ENCODE data around the gene SELL. TPM values are rescaled to one million over a fixed set of nuclear protein-coding genes. Genes with fewer than 3 reads are reported as not detected.

Gene SELL
- total and polyA plus RNA-seq, 11 donors: 0.34 to 10.6 (median 1.7) TPM

DNA sequence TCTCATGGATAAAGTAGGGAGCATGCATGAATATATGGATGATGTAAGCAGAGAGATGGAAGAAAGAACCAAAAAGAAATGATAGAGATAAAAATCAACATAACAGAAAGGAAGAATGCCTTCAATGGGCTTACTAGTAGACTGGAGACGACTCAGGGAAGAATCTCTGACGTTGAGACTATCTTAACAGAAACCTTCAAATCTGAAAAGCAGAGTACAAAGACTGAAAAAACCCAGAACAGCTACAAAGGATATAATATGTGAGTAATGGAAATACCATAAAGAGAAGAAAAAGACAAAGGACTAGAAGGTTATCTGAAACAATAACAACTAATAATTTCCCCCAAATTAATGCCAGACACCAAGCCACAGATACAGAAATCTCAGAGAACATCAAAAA is 63.2 kb downstream of the SELL start:
- intact Hi-C loops (cut with DNase I): no loop called here
- ATAC-seq: no peak
- Histone ChIP-seq H3K9me3 (no peaks in the 10 kb centered on the region), H3K4me1 (no peaks in the 10 kb centered on the region), H3K36me3 (no peaks in the 10 kb centered on the region), H3K27me3 (peaks cover 0 to 27% (median 0%) of the 10 kb centered on the region in 9 donors), H3K4me3 (no peak overlapping the region), H3K27ac (no peak overlapping the region)
- WGBS, 4 donors: 61 to 74% (median 64%) methylated on average over 2 of the region's 2 CpGs
- no peak for TF ChIP-seq POLR2A (IDR thresholded peaks at IDR 0.05)
- TF ChIP-seq, protein P1, sequence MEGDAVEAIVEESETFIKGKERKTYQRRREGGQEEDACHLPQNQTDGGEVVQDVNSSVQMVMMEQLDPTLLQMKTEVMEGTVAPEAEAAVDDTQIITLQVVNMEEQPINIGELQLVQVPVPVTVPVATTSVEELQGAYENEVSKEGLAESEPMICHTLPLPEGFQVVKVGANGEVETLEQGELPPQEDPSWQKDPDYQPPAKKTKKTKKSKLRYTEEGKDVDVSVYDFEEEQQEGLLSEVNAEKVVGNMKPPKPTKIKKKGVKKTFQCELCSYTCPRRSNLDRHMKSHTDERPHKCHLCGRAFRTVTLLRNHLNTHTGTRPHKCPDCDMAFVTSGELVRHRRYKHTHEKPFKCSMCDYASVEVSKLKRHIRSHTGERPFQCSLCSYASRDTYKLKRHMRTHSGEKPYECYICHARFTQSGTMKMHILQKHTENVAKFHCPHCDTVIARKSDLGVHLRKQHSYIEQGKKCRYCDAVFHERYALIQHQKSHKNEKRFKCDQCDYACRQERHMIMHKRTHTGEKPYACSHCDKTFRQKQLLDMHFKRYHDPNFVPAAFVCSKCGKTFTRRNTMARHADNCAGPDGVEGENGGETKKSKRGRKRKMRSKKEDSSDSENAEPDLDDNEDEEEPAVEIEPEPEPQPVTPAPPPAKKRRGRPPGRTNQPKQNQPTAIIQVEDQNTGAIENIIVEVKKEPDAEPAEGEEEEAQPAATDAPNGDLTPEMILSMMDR (IDR thresholded peaks at IDR 0.05): no peak
- DNase-seq: no peak

GRCh38 chr1:169647512-169647911 is 63.9 kb downstream of the SELL start:
- H3K27ac ChIP-seq: no peak overlapping the region
- DNase-seq: no peak
- TF ChIP-seq POLR2A (IDR thresholded peaks at IDR 0.05): no peak
- TF ChIP-seq, protein P1 (IDR thresholded peaks at IDR 0.05): no peak
- H3K9me3 ChIP-seq: no peaks in the 10 kb centered on the region
- no peaks in the 10 kb centered on the region for H3K4me1 ChIP-seq
- intact Hi-C loops (cut with DNase I): no loop called here
- no peak overlapping the region for H3K4me3 ChIP-seq
- no peak for ATAC-seq
- peaks cover 0 to 32% (median 0%) of the 10 kb centered on the region in 9 donors for H3K27me3 ChIP-seq
- H3K36me3 ChIP-seq: no peaks in the 10 kb centered on the region

DNA sequence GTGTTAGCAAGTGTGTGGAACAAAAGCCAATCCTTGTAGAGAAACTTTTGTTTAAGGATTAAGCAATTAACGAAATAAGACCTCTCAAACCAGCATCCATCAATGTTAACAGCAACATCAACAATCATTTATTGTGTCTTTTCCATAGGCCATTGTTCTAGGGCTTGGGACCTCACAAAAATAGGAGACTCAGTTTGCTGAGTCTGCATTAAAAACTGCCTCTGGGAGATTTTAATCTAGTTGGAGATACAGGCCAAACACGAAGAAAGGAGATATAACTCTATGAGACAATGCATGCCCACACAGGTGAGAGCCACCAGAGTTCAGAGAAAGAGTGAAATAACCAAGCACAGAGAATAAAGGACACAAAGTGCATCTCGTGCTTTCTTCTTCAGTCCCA is 67.1 kb downstream of the SELL start:
- Histone ChIP-seq H3K4me1 (no peaks in the 10 kb centered on the region), H3K9me3 (no peaks in the 10 kb centered on the region), H3K27ac (no peak overlapping the region), H3K27me3 (peaks cover 0 to 33% (median 0%) of the 10 kb centered on the region in 9 donors), H3K36me3 (no peaks in the 10 kb centered on the region), H3K4me3 (no peak overlapping the region)
- TF ChIP-seq, protein P1 (IDR thresholded peaks at IDR 0.05): no peak
- TF ChIP-seq POLR2A (IDR thresholded peaks at IDR 0.05): no peak
- intact Hi-C loops (cut with DNase I): no loop called here
- WGBS, 4 donors: 67 to 84% (median 80%) methylated on average over 3 of the region's 3 CpGs
- DNase-seq (no peak), ATAC-seq (no peak)

Other genes with a start within 250 kb of the SELL start
- 10 to 100 TPM in 6 of 9 donors, 1 to 10 TPM in 3; 8.2 to 27.3 (median 13.8) TPM for gene SLC19A2, start 225.7 kb downstream of the SELL start, total RNA-seq
- 10 to 100 TPM; 14.9 to 67.2 TPM for gene SLC19A2, start 225.7 kb downstream of the SELL start, polyA plus RNA-seq
- 10 to 100 TPM in 6 of 9 donors, 1 to 10 TPM in 2, under 1 TPM in 1; 0.93 to 43.3 (median 18.0) TPM for gene F5, start 125.1 kb downstream of the SELL start, total RNA-seq
- 10 to 100 TPM in 1 of 2 donors, 1 to 10 TPM in 1; 2.3 to 36.9 TPM for gene F5, start 125.1 kb downstream of the SELL start, polyA plus RNA-seq
- 1 to 10 TPM; 1.1 to 9.7 (median 5.3) TPM for gene SELP, start 81.5 kb downstream of the SELL start, total RNA-seq
- 1 to 10 TPM; 2.2 to 2.3 TPM for gene SELP, start 81.5 kb downstream of the SELL start, polyA plus RNA-seq
- 10 to 100 TPM in 2 of 9 donors, 1 to 10 TPM in 4, under 1 TPM in 3; 0.63 to 21.5 (median 2.2) TPM for gene SELE, start 22.5 kb upstream of the SELL start, total RNA-seq
- gene SELE, start 22.5 kb upstream of the SELL start, polyA plus RNA-seq: 1 to 10 TPM; 2.4 to 3.3 TPM
- gene METTL18, start 83.3 kb upstream of the SELL start, total RNA-seq: 1 to 10 TPM; 2.0 to 8.2 (median 6.0) TPM
- gene METTL18, start 83.3 kb upstream of the SELL start, polyA plus RNA-seq: 1 to 10 TPM; 5.7 to 6.3 TPM
- gene SCYL3, start 182.3 kb upstream of the SELL start, total RNA-seq: 1 to 10 TPM; 4.9 to 8.6 (median 6.4) TPM
- gene SCYL3, start 182.3 kb upstream of the SELL start, polyA plus RNA-seq: 1 to 10 TPM; 2.1 to 3.5 TPM

All from heart left ventricle (tissue), 16 donors.